ENCODE measurements around the gene PKD1L1.

GRCh38 chr7:47978790-47979144 lies 30.5 kb upstream of the PKD1L1 start:
- TF ChIP-seq EP300 (IDR thresholded peaks at IDR 0.05; ENCODE audit: borderline replicate concordance in 1 of 2, low read depth in 1 of 2, low read length in 1 of 2) = no peak
- TF ChIP-seq, protein P1, sequence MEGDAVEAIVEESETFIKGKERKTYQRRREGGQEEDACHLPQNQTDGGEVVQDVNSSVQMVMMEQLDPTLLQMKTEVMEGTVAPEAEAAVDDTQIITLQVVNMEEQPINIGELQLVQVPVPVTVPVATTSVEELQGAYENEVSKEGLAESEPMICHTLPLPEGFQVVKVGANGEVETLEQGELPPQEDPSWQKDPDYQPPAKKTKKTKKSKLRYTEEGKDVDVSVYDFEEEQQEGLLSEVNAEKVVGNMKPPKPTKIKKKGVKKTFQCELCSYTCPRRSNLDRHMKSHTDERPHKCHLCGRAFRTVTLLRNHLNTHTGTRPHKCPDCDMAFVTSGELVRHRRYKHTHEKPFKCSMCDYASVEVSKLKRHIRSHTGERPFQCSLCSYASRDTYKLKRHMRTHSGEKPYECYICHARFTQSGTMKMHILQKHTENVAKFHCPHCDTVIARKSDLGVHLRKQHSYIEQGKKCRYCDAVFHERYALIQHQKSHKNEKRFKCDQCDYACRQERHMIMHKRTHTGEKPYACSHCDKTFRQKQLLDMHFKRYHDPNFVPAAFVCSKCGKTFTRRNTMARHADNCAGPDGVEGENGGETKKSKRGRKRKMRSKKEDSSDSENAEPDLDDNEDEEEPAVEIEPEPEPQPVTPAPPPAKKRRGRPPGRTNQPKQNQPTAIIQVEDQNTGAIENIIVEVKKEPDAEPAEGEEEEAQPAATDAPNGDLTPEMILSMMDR (IDR thresholded peaks at IDR 0.05) = no peak
- TF ChIP-seq POLR2AphosphoS5 (IDR thresholded peaks at IDR 0.05; ENCODE audit: low read depth, low read length) = no peak
- no peak for TF ChIP-seq EZH2phosphoT487 (IDR thresholded peaks at IDR 0.05; ENCODE audit: borderline replicate concordance, low read depth)
- no peak for TF ChIP-seq SIN3A (IDR thresholded peaks at IDR 0.05; ENCODE audit: borderline replicate concordance, low read depth, low read length)
- TF ChIP-seq USF2 (IDR thresholded peaks at IDR 0.05; ENCODE audit: borderline replicate concordance, low read depth, low read length) = no peak
- TF ChIP-seq RCOR1 (IDR thresholded peaks at IDR 0.05; ENCODE audit: low read length) = no peak
- TF ChIP-seq MXI1 (IDR thresholded peaks at IDR 0.05; ENCODE audit: low read depth, low read length) = no peak

Data from SK-N-SH (cell line).